ENCODE data around the gene KCNJ6.

The KCNJ6 gene

DNA sequence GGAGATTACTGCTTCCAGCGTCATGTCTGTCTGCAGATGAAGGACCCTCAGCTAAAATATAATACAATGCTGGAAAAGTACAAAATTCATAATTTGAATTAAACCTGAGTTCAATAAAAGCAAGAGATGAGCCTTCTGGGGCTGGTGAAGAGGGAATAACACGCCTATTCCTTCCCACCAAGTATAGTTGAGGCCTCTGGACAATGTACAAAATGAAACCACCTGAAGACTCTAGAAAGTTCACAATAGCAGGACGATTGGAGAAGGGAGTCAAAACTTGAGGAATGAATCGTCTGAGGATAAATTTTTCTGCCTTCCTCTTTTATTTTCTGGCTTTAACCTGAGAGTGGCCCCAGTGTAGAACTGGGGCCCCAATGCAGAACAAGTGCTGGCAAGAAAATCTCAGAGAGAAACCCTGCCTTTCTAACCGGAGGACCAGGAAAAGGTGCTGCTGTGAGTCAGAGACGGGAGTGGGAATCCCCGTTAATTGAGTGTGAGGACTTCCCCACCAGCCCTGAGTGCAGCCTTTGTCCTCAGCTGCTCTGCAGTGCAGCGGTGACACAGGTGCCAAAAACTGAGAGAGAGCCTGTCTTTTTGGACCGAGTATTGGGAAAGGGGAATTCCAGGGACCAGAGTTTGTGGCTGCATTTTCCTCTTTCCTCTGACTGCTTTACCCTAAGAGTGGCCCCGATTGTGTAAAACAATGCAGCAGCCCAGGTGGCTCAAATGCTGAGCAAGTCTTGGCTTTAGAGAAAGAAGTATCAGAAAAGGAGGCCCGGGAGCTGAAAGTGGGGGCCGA lies 284.7 kb downstream of the KCNJ6 start:
- DNase-seq: no peak

DNA sequence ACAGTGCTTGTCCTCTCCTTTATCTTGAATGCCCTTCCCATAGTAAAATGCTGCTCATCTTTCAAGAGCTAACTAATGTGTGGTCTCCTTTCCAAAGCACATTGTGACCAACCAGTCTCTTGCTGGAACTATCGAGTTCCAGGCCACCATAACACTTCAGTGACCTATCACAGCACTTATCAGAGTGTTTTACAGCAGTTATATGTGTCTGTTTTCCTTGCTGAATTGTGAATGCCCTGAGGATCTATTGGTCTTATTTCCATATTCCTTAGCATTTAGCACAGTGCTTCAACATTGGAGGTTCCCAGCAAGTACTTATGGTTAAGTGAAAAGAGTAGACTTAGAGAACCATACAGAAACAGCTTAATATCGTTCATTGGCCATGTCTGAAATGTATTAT lies 285.4 kb downstream of the KCNJ6 start:
- DNase-seq: no peak

DNA sequence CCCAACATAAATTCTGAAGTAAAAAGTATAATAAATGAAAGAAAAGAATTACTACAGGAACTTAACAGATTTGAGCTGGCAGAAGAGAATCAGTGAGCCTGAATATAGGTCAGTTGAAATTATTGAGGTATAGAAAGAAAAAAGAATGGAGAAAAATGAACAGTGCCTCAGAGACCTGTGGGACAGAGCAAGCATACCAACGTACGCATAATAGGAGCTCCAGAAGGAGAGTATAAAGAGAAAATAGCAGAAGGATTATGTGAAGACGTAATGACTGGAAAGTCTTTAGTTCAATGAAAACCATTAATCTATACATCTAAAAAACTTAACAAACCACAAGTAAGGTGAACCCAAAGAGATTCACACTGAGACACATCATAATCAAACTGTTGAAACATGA lies 287.9 kb downstream of the KCNJ6 start:
- no peak for DNase-seq

DNA sequence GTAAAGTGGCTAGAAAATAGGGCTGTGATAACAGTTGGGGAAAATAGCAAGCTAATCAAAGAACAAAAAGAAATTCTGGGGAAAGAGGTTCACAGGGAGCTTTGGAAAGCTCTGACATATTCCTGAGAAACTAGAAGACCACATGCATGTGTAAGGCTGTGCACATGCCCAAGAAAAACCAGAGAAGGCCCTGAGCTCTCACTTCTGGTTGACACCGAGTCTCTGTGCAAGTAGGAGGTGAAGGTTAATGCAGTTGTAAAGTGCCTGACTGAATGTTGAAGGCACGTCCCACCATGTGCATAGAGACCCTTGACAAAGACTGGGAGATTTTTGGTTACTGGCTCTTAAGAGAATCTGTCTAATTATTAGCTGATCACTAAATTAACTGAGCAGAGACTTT lies 288.7 kb downstream of the KCNJ6 start:
- no peak for DNase-seq

DNA sequence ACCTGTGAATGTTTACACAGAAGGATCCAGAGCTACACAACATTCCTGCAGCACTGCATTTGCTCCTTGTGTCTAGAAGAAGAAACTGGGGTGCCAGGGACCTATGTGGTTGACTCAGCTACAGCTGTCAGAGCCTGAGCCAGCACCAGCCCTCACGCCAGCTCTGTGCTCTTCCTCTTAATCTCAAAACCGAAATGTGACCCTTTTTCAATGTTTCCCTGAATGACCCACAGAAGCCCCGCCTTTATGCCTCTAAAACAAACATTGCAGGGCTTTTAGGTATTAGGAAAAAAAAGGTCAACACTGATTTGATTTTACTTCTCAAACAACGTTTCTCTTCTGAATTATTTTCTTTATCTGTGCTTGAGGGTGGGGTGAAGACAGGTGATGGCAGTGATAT lies 289.2 kb downstream of the KCNJ6 start:
- no peak for DNase-seq

DNA sequence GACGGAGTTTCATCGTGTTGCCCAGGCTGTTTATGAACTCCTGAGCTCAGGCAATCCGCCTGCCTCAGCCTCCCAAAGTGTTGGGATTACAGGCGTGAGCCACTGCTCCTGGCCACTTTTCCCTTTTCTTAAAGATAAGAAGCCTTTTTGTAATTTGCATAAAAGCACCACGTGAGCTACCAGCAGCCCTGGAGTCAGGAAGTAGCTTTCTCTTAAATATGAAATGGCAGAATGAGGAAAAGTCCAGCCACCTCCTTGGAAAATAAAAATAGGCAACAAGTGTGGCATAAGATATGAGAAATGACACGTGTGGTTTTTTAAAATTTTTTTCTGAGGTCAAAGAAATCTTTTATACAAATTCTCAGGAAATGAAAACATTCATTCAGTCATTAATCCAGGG lies 289.9 kb downstream of the KCNJ6 start:
- DNase-seq: no peak

DNA sequence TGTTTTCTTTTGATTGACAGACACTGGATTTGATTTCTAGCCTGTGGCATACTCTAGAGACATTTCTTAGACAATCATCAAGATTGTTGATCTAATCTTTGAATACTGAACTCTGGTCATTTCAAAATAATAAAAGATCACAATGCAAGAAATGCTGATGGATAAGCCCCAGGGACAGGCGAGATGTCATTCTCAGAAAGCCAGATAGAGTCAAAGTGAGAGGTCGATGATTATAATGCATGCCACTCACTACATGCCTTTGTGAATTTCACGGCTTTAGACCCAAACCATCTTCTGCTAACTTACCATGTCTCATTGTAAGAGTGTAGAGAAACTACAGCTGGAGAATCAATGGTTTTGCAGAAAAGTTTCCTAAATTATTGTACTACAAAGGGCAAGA lies 292.6 kb downstream of the KCNJ6 start:
- DNase-seq: no peak

DNA sequence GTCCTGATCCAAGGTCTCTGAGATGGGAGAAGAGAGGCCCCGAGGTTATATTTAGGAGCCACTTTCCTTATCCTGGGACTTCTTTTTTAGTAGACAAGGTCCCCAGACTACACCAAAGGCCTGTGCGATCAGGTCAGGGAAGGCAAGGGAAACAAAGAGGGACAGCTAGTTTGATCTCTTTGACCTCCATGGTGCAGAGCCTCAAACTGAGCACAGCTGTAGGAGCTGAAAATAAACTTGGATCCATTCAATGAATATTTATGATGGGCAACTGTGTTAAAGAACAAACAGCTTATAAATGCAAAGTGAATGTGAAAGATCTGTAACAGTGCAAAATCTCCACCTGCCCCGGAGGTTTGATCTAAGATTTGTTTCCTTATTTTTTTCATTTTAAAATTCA lies 293.1 kb downstream of the KCNJ6 start:
- DNase-seq: no peak

DNA sequence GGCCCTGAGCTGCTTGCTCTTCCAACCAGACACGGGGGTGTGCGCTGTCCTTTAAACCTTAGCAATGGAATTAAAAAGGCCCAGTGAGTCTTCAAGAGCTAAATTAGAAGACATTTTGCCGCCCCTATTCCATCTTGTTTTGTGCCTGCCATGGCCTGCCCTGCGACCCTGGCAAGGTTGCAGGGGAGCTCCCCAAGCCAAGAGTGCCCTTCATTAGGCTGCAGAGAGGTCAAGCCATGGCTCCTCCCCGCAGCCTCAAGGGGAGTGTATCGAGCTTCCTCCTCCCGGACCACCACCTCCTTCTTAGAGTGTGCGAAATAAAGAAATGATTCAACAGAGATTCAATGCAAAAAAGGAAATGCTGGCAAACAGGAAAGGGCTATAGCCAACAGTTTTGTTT lies 293.5 kb downstream of the KCNJ6 start:
- DNase-seq: no peak

DNA sequence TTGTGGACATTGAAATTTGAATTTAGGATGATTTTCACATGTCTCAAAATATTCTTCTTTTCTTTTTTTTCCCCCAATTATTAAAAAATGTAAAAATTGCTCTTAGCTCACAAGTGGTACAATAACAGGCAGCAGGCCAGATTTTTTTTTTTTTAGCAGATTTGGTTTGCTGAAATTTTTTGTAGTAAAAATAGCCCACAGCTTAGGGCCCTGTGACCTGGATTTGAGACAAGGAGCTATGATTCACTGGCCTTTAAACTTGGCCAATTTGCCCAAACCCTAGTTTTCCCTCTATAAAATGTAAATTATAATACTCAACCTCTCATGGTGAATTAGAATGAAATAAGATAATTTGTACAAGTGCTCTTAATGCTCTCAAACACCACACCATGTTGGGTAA lies 295.9 kb downstream of the KCNJ6 start:
- DNase-seq: peak; percentile 3

DNA sequence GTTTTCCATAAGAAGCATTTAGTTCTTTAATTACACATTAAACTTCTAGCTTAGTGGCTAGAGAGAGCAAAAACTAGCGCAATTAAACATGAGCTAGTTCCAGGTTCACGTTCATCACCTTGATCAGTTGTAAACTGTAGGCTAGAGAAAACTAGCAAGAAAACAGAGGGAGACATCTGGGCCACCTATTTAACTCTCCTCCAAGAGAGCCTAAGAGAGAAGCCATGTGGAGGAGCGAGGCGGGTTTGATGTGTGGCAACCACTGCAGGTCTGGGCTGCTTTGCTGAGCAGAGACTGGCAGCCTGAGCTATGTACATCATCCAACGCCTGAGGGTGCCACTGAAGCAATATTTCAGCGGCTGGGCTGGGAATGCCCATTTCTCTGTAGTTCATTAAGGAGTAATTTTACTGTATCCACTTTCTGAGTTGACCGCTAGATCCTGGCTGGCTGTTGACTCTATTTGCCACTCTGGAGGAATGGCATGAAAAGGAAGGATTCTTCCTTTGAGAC lies 296.7 kb downstream of the KCNJ6 start:
- DNase-seq: no peak

DNA sequence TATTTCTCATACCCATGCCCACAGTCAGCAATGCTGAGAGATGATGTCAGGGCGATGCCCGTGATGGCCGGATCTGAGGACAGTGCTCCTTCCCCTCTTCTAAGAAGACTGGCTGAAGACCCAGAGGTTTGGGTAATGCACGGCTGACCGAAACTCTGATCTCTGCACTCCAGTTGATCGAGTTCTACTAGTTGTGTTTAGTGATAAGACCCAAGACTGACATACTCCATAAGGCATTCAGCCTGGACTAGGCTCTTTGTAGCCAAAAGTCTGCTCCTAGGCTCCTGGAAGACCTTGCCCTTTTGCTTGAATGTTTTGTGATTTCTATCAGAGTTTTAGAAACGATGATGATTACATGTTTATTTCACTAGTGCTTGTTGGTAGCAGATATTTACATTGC lies 298.2 kb downstream of the KCNJ6 start:
- DNase-seq: no peak

DNA sequence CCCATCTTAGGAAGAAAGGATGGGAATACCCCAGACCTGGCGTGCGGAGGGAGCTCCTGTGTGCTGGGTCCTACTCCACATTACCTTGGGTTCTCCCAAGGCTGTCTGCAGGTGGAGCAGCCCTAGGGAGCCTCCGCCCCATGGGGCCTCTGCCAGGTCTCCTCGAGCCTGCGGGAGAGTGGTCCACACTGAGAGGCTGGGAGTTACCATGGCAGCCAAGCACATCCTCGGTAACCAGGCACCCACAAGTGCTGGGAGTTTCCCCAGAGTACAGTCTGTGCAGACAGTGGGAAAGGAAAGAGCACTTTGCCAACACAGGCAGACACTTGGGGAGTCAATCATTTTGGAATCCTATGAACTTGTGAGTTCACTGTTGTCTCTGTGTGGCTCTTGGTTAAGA lies 300.3 kb downstream of the KCNJ6 start:
- DNase-seq: no peak

DNA sequence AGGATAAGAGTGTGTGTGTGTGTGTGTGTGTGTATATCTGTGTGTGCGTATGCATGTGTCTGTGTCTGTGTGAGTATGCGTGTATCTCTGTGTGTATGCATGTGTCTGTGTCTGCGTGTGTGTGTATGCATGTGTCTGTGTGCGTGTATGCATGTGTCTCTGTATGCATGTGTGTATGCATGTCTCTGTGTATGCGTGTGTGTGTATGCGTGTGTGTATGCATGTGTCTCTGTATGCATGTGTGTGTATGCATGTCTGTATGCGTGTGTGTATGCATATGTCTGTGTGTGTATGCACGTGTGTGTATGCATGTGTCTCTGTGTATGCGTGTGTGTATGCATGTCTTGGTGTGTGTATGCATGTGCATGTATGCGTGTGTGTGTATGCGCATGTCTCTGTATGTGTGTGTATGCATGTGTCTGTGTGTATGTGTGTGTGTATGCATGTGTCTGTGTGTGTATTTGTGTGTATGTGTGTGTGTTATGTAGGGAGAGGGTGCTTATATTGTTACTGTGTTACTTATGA lies 301.8 kb downstream of the KCNJ6 start:
- no peak for DNase-seq

DNA sequence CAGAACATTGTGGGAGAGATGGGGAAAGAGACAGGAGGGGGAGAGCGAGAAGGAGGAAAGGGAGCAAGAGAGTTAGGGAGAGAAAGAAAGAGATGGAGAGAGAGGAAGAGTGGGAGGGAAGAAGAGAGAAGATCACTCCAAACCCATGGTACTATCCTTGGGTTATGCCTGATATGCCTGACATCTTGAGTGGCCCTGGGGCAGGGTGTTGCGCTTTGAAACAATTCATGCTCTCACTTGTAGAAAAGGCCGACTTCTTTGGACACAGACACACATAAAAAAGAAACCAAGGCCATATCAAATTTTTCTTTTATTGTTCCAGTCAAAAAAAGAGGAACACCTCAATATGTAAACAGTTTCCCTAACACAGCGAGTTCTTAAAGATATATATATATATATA lies 309.2 kb downstream of the KCNJ6 start:
- no peak for DNase-seq

DNA sequence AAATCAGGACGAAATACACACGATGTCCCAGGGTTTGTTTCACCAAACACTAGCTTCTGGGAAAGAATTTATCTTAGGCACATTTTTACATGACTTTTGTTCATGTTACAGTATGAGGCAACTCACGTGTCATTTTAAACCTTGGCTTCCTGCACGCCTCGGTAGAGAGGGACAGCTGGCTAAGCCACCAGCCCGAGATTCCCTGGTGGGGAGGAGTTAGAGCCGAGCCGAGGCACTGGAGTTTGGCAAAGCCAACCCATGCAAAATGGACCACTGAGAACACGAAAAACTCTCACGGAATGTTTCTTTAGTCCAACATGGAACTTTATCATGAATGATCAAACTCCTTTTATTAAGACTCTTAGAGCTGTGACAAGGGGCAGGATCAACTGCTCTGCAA lies 309.7 kb downstream of the KCNJ6 start:
- no peak for DNase-seq

DNA sequence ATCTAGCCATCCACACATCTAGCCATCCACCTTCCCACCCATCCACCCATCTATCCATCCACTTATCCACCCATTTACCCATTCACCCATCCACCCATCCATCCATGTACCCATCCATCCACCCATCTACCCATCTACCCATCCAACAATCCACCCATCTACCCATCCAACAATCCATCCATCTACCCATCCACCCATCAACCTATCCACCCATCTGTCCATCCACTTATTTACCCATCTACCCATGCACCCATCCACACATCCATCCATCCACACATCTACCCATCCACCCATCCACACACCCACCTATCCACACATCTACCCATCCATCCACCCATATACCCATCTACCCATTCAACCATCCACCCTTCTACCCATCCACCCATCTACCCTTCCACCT lies 311.3 kb downstream of the KCNJ6 start:
- DNase-seq: no peak

DNA sequence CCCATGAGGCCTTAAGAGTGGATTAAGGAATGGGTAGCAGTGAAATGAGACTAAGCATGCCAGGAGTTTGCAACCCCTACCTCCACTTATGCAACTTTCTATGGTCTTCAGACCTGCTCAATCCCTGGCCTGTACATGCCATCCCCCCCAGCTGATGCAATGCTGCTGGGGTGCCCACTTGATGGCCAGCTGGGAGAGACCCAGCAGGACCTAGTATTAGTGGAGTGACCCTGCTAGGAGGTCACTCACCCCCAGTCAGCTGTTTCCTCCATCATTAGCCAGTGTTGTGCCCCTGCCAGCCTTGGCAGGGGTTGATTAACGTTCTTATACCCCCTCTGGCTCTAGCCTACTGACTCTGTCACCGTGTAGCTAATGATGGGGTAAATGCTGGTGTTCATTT lies 313.1 kb downstream of the KCNJ6 start:
- no peak for DNase-seq

DNA sequence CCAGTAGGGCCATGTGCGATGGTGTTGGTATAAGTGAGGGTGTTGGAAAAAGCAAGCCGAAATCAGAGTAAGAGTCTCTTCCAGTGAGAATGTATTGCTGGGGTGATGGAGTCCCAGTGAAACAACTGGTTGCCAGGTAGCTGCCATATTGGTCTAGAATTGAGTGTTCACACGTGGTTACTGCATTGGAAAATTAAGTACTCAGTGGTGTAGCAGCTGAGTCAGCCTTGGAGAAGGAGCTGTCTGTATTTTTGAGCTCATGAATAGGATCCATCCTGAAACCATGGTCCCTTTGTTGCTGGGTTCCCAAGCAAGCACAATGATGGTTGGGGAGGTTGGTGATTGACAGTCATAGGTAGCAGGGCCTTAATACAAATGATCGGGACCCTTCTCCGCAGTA lies 314.3 kb downstream of the KCNJ6 start:
- no peak for DNase-seq

DNA sequence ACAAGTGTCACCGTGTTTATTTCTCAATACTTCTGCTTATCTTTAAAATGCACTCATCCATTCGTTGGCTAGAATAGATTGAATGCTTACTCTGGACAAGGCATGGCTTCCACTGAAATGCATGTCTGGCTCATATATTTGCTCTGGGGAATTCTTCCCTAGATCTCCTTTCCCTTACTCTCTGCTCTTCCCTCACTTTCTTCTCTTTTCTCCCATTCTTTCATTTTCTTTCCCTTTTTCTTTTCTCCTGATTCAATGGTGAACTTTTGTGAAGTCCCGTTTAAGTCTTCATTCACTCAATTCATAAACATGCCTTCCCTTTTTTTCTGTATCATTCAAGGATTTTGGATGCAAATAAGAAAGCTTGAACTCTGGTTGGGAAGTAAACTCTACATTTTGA lies 315.2 kb downstream of the KCNJ6 start:
- no peak for DNase-seq

DNA sequence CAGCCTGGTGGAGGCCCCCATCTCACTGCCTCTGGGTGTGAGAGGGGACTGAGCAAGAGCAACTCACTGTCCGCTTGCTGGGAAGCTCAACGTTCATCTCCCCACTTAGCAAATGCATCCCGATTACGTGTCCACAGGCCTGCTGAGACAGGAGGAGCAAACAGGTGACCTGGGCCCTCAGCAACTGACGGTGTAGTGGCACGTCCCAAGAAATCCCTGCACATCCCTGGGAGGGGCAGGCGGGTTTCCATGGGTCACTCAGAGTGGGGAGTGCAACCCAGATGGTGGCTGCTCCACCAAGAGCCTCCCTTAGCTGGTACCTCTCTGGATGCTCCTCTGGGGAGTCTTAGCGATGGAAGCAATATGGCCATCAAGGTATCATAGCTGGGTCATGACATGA lies 320.3 kb downstream of the KCNJ6 start:
- no peak for DNase-seq

DNA sequence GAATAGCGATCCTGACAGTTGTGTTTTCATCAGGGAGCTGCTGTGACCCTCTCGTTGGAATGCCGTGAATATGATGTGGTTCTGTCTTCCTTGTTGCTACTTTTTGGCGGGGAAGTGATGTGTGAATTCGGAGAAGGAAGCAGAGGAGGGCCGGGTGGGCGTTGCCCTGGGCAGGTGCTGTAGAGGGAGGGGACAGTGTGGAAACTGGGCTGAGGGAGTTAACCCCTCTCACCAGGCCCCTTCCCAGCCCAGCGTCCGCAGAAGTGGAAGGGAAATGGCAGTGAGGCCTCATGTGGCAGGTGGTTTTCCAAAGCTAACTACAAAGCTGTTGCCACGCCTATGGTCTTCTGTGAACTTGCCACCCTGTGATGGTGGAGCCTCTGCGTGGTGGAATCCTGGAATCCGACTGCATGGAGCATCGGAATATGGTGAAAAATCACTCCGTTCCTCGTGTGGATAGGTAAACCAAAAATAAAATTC lies 321.7 kb downstream of the KCNJ6 start:
- DNase-seq: no peak

DNA sequence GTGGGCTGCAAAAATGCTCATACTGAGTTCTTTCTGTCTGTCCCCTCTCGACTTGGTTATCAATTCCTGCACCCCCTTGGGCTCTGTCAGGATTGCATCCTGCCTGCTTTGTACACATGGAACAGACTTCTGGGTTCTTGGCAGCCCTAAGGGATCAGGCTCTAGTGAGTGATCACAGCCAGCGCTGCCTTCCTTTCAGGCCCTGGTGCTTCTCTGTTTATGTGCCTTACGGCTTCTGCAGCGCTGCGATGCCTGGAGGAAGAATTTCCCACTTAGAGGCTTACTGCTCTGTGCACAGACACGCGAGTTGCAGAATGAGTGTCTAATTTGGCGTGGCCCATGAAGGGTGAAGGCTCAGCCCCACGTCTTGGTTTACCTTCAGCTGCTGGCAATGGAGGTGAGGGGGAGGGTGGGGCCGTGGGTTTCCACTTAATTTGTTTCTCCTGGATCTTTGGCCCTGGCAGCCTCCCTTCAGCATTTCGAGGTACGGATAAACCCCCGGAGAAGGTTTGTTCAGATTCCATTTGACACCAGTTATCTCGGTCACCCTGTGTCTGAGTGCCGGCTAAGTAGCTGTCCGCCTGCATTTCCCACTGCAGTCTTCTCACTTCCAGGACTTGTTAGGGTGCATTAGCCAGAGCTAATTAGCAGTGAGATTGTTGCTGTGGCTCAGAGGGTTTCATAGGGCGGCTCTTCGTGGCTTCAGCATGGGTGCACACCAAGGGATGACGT lies 322.4 kb downstream of the KCNJ6 start:
- DNase-seq: no peak

DNA sequence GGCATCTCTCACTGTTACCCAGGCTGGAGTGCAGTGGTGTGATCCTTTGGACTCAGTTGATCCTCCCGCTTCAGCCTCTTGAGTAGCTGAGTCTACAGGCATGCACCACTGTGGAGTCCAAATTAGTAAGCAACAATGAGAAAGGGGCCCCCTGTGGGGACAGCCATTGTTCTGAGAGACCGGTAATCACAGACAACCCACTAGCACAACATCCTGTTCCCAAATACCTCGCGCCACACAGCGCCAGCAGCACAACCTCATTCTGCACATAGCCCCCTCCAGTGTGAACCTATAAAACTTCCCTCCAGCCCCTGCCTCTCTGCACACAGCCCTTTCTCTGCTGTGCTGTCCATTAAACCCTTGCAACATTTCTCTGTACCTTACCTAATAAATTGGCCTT lies 323.2 kb downstream of the KCNJ6 start:
- DNase-seq: no peak
